MV-4-11 (cell line): ENCODE measurements around the gene BMAL1.
"Not testable (repeated sequence)": the region's sequence is repeated elsewhere in the genome, so short reads cannot be mapped to it uniquely, and the experiment has no call there.

Experiments
- DNase-seq: peaks from one replicate; lab custom pipeline; 2025; lab: John Stamatoyannopoulos, UW

BMAL1 gene

DNA sequence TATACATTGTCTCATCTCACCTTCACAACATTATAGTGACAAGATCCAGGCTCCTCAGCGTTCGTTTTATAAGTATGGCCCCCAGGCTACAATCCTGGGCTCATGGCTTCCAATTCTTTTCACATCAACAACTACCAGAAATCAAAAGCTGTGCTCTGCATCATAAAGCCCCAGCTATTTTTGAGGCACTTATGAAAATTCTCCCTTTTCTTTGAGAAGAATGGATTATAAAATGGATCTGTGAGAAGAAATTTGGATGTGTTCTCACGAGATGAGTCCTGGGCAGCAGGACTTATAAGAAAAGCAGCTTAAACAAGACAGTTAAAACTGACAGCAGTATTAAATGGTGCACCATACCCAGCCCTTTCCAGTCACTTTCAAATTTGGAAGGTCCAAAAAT lies 105.2 kb downstream of the BMAL1 start:
- DNase-seq = no peak

DNA sequence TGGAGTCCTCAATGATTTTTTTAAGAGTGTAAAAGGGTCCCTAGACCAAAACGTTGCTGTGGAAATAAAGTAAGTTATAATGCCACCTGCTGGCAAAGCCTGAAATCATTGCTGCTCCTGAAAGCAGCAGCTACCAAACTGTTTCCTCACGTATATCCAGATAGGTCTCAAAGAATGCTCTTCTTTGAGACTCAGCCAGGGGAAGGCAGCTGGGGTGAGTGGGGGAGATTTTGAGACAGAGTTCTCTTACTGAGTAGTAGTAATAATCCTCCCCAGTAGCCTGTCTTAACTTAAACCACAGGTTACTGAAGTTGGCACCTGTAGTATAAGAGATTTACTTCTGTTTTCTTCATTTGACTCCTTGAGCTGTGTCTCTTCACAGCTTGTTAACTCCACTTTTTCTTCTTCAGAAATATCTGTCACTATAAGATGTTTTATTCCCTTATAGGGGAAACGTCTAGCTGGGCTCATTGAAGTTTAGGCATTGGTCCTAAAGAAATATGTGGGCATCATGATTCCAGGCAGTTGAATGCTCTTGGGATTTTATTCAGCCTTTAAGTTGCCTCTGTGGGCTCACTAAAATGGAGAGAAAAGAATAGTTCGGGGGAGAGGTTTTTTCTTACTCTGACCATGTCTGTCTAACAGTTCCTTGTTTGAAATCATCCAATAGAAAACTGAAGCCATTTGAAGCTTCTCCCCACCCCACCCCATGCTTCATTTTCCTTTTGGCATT lies 107.5 kb downstream of the BMAL1 start:
- peak; percentile 27 for DNase-seq

DNA sequence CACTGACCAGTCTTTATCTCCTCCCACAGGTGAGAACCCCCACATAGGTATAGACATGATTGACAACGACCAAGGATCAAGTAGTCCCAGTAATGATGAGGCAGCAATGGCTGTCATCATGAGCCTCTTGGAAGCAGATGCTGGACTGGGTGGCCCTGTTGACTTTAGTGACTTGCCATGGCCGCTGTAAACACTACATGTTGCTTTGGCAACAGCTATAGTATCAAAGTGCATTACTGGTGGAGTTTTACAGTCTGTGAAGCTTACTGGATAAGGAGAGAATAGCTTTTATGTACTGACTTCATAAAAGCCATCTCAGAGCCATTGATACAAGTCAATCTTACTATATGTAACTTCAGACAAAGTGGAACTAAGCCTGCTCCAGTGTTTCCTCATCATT lies 109.0 kb downstream of the BMAL1 start:
- no peak for DNase-seq

DNA sequence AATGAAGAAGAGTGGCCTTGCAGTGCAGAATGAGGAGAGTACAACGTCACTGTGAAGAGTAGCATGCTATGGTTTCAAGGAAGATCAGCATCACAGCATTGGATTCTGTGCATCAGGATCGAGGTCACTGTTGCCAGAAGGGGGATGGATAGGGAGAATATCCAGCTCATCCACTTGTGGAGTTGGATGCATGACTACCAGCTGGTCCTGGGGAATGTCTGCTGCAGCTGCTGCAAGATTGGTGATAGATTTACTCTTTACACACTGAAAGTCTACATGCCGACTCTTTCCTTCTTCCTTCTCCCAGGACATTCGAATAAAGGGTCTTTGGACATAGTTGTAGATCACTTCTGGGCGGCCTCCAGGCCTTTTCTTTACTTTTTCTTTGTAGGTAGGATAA lies 111.2 kb downstream of the BMAL1 start:
- no peak for DNase-seq

DNA sequence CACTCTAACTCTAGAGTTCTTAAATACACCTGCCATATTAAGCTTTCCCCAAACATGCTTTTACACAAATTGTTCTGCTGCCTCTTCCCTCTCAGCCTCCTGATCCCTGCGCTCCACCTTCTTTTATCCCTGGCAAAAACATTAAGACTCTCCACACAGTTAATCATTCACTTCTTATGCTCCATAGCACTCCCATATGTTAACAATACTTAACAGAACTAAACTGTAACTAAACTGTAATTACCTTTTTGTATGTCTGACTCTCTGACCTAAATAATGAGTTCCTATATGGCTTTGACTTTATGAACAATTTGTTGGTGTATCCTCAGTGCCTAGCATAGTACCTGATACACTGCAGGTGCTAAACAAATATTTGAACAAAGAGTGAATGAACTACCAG lies 113.6 kb downstream of the BMAL1 start:
- DNase-seq = no peak

DNA sequence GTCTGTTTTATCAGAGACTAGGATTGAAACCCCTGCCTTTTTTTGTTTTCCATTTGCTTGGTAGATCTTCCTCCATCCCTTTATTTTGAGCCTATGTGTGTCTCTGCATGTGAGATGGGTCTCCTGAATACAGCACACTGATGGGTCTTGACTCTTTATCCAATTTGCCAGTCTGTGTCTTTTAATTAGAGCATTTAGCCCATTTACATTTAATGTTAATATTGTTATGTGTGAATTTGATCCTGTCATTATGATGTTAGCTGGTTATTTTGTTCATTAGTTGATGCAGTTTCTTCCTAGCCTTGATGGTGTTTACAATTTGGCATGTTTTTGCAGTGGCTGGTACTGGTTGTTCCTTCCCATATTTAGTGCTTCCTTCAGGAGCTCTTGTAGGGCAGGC lies 120.7 kb downstream of the BMAL1 start:
- not testable (repeated sequence) for DNase-seq

DNA sequence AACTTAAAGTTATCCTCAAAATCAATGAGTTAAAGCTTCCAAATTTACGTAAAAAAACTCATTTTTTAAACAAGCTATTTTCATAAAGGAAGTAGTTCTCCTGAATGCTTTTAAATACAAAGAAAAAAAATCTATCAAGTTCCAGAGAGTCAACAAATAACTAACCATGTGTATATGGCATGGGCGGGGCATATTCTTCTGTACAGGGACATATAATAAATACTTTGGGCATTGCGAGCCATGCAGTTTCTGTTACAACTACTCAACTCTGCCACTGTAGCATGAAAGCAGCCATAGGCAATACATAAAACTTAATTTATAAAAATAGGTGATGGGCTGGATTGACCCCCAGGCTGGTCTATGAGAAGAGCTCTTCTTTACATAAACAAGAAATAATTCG lies 127.6 kb downstream of the BMAL1 start:
- no peak for DNase-seq

DNA sequence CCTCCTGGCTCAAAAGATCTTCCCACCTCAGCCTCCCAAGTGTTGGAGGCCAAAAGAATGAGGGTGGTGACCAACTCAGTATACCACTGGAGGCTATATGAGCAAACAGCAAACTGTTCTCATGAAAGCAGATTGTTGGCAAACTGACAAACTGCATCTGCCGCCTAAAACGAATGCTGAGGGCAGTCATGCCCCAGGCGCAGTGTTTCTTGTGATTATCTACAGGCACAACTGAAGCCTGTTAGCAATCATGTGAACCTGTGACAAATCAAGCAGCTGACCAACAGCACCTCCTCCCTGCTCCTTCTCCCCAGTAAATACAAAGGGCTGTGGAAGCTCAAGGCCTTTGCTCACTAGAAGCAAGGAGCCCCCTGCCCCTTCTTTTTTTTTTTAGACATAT lies 137.6 kb downstream of the BMAL1 start:
- no peak for DNase-seq

DNA sequence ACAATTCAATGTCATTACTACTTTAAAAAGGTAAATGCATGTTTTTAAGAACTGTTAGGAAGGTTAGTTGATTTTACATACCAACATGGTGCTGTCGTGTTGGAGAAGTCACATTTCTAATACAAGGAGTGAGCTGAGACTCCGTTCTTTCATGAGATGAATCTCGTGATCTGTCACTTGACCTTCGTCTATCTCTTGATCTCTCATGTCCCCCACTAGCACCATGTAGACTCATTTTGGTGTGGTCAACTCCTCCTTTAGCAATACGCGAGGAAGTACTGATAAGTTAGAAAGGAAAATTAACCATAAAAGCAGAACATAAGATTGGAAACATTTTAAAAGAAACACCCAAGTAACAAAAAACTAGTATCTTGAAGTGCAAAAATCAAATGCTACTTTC lies 144.0 kb downstream of the BMAL1 start:
- DNase-seq = no peak

DNA sequence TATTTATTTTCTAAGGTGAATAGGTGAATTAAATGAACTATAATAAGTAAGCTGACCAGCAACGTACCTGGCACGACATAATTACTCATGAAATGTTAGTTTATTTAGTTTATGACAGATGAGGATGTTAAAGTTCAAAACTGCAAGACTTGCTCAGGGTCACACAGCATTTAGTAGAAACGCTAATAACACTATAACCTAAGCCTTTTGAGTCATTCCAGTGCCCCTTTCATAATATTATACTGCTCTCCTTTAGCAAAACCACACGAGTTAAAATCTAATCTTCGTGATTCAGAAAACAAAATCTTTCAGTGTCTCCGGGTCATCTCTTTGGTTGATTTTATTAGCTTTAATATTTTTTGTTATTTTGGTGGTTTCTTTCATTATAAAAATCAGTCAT lies 145.8 kb downstream of the BMAL1 start:
- no peak for DNase-seq

DNA sequence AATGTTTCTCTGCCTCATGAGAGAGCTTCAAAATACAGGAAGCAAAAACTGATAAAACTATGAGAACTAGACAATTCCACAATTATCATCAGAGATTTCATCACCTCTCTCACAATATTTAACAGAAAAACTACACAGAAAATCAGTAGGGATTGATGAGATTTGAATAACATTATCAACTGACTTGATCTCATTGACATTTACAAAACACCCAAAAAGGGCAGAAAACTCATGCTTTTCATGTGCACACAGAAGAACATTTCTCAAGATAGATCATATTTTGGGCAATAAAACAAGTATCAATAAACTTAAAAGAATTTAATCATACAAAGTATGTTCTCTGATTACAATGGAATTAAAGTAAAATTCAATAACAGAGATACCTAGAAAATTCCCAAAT lies 149.8 kb downstream of the BMAL1 start:
- DNase-seq = no peak

DNA sequence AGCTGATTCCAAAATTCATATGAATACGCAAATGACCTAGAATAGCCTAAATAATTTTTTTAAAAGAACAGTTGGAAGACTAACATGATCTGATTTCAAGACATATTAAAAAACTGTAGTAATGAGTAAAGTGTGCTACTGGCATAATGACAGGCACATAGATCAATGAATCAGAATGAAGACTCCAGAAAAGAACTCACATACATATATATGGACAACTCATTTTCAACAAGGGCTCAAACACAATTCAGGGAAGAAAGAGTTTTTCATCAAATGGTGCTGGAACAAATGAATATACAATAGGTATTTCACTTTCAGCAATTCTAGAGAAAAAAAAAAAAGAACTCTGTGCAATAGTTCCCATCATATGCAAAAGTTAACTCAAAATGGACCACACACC lies 151.7 kb downstream of the BMAL1 start:
- no peak for DNase-seq

DNA sequence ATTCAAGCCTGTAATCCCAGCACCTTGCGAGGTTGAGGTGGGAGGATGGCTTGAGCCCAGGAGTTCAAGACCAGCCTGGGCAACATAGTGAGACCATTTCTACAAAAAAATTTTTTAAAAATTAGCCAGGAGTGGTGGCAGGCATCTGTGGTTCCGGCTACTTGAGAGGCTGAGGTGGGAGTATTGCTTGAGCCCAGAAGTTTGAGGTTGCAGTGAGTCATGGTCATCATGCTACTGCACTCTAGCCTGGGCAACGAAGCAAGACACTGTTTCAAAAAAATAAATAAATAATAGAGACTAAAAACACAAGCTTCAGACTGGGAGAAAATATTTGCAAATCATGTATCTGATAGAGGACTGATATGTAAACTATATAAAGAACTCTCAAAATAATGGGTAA lies 152.2 kb downstream of the BMAL1 start:
- DNase-seq = no peak

DNA sequence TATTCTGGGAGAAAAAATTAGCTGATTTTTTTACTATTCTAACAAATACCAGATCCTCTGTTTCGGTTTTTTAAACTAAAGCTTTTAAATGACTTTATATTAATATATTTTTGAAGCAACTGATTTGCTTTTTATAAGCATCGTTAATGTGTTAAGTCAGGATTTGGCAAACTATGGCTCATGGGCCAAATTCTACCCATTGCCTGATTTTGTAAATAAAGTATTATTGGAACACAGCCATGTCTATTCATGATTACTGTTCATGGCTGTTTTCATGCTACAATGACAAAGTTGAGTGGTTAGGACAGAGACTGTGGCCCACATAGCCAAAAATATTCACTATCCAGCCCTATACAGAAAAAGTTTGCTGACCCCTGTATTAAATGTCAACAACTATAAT lies 155.8 kb downstream of the BMAL1 start:
- no peak for DNase-seq

DNA sequence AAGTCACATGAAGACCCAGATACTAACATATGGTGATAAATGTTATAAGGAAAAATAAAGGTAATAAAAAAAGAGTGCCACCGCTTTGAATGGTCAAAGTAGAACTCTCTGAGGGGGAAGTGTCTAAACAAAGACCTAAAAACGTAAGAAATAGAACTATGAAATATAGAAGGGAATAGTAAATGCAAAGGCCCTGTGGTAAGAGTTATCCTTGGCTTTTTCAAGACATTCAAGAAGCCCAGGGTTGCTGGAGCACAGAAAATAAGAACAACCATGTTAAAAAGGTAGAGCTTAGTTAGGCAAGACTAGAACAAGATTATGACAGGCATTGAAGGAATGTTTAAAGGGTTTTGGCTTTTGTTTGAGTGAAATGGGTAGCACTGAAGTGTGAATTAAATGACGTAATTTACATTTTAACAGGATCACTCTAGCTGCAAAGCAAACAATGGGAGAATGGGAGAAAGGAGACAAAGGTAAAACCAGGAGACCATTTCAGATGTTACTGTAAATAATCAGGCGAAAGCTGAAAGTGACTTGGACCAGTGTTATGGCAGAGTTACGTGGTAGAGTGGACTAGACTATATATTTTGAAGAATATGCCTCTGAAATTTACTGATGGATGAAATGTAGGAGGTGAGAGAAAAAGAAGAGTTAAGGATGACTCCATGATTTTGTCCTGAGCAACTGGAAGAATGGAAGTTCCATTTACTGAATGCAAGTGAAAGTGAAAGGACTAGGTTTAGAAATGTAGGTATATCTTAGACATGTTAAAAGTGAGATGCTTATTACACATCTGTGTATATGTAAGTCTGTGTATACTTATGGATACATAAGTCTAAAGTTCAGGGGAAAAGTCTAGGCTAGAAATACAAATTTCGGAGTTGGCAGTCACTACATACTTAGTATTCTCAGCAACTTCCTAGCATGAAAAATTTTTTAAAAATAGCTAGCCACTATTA lies 156.9 kb downstream of the BMAL1 start:
- no peak for DNase-seq

DNA sequence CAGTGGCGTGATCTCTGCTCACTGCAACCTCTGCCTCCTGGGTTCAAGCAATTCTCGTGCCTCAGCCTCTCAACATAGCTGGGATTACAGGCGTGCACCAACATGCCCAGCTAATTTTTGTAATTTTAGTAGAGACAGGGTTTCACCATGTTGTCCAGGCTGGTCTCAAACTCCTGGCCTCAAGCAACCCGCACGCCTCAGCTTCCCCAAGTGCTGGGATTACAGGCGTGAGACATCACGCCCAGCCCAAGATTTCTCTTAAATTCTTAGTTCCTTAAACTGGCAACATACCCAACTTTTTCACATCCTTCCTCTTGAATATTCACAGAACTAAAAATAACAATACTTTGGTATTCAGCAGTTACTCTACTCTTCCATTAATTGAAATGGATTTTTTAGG lies 159.2 kb downstream of the BMAL1 start:
- DNase-seq = peak; percentile 66
